ENCODE measurements around the gene C3orf38. TPM values are rescaled to one million over a fixed set of nuclear protein-coding genes. Genes with fewer than 3 reads are reported as not detected.

C3orf38 gene
- total RNA-seq, 1 donor from 2014 or later, result 21.8 TPM

DNA sequence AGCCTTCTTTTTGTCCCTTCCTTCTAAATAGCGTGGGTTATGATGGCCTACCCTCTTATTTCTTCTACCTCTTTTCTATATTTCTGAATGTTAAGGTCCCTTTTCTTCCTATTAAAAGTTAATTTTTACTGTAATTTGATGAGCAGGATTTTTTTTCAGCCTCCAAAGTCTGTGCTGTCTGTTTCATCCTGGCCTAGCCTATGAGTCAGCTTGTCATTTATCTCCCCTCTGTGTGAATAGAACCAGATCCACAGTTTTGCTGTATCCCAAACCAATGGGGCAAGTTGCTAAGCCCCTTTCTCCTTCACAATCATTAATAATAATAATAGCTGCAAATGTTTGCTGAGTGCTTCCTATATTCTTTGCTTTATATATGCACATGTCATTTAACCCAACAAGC lies 18.1 kb upstream of the C3orf38 start:
- no peak overlapping the region for H3K27ac Mint-ChIP-seq (ENCODE audit: unreplicated experiment)
- DNase-seq (ENCODE audit: low spot score), result no peak
- H3K36me3 Mint-ChIP-seq (ENCODE audit: low read depth, unreplicated experiment), result peaks cover 5% of the 10 kb centered on the region
- H3K4me3 Mint-ChIP-seq (ENCODE audit: unreplicated experiment), result no peak overlapping the region
- H3K4me1 Mint-ChIP-seq (ENCODE audit: unreplicated experiment), result no peaks in the 10 kb centered on the region
- H3K9me3 Mint-ChIP-seq (ENCODE audit: unreplicated experiment), result no peaks in the 10 kb centered on the region
- no peaks in the 10 kb centered on the region for H3K27me3 Mint-ChIP-seq (ENCODE audit: unreplicated experiment)
- no peak for TF ChIP-seq CTCF (IDR thresholded peaks at IDR 0.05; ENCODE audit: unreplicated experiment)

GRCh38 chr3:88132894-88133293 lies 16.9 kb upstream of the C3orf38 start:
- H3K4me3 Mint-ChIP-seq (ENCODE audit: unreplicated experiment), result no peak overlapping the region
- H3K27me3 Mint-ChIP-seq (ENCODE audit: unreplicated experiment), result no peaks in the 10 kb centered on the region
- no peaks in the 10 kb centered on the region for H3K4me1 Mint-ChIP-seq (ENCODE audit: unreplicated experiment)
- TF ChIP-seq CTCF (IDR thresholded peaks at IDR 0.05; ENCODE audit: unreplicated experiment), result no peak
- H3K36me3 Mint-ChIP-seq (ENCODE audit: low read depth, unreplicated experiment), result peaks cover 5% of the 10 kb centered on the region
- no peaks in the 10 kb centered on the region for H3K9me3 Mint-ChIP-seq (ENCODE audit: unreplicated experiment)
- no peak for DNase-seq (ENCODE audit: low spot score)
- H3K27ac Mint-ChIP-seq (ENCODE audit: unreplicated experiment), result no peak overlapping the region

DNA sequence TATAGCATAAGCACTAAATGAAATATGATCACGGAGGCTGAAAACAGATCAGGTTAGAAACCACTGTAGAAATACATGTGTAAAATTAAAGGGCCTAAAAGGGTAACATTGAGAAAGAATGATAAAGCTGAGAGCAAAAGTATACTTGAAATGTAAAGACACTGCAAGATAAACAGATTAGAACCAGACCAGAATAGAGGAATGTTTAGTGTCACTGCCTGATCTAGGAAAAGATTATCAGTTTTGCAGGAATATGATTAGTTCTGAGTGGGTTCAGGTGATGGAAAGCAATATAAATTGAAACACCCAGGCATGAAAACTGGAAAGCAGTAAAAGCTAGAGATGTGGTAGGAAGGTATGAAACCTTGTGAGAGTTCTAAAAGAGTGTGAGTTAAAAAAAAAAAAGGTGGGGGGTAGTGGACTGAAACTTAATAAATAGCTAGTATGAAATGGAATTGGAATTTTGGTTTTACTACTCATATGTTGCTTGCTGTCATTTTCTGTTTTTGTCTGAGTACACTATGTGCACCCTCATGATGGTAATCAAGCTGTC lies 16.0 kb upstream of the C3orf38 start:
- Mint-ChIP-seq H3K9me3 (ENCODE audit: unreplicated experiment) (no peaks in the 10 kb centered on the region), H3K27ac (ENCODE audit: unreplicated experiment) (no peak overlapping the region), H3K36me3 (ENCODE audit: low read depth, unreplicated experiment) (peaks cover 5% of the 10 kb centered on the region), H3K4me1 (ENCODE audit: unreplicated experiment) (no peaks in the 10 kb centered on the region), H3K4me3 (ENCODE audit: unreplicated experiment) (no peak overlapping the region), H3K27me3 (ENCODE audit: unreplicated experiment) (no peaks in the 10 kb centered on the region)
- no peak for TF ChIP-seq CTCF (IDR thresholded peaks at IDR 0.05; ENCODE audit: unreplicated experiment)
- DNase-seq (ENCODE audit: low spot score), result no peak

DNA sequence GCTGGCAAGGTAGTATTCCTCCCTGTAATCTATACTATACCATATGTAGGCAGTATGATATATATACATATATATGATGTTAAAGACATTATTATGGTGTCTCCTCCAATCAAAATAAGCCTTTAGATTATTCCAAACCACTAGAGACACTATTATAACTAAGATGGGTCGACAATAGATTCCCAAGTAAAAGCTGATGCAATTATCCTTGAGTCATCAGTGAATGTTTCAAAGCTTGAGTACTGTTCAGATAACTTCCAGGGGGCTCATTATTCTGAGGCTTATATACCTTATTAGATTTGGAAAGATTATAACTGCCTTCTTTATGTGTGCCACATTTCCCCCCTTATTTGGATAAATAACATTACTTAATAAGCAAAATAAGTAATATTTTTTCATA lies 11.9 kb upstream of the C3orf38 start:
- no peak overlapping the region for H3K27ac Mint-ChIP-seq (ENCODE audit: unreplicated experiment)
- no peak for DNase-seq (ENCODE audit: low spot score)
- H3K9me3 Mint-ChIP-seq (ENCODE audit: unreplicated experiment), result no peaks in the 10 kb centered on the region

More for the DNA sequence above, 11.9 kb upstream of the C3orf38 start:
- Mint-ChIP-seq H3K27me3 (ENCODE audit: unreplicated experiment) (no peaks in the 10 kb centered on the region), H3K4me3 (ENCODE audit: unreplicated experiment) (no peak overlapping the region), H3K36me3 (ENCODE audit: low read depth, unreplicated experiment) (peaks cover 5% of the 10 kb centered on the region), H3K4me1 (ENCODE audit: unreplicated experiment) (no peaks in the 10 kb centered on the region)
- no peak for TF ChIP-seq CTCF (IDR thresholded peaks at IDR 0.05; ENCODE audit: unreplicated experiment)
